HepG2 (cell line): ENCODE data around the gene ABCG1. TPM values are rescaled to one million over a fixed set of nuclear protein-coding genes. Genes with fewer than 3 reads are reported as not detected.

Experiments
- ATAC-seq: fragments of 200-7000 bp; cut with Tn5 transposase; 3 replicates; pipeline ENCODE4 v1.9.1; 2020; ENCODE audit warnings: mild to moderate bottlenecking, moderate library complexity
- BruUV-seq: library from RNA; stranded (reverse); fragments of 400-500 nt; replicated peaks from 2 replicates; lab custom pipeline; 2021; lab: Mats Ljungman, UMichigan
- CTCF ChIA-PET: fragments of 300-600 bp; formaldehyde crosslinking; extraction: SDS; loops from one replicate; lab custom pipeline; 2021; ENCODE audit warnings: low total read pairs, inconsistent platforms, low intra/inter-chr PET ratio; lab: Yijun Ruan, JAX
- POLR2A ChIA-PET: fragments of 350-600 bp; sonication (Branson Sonifier 250); formaldehyde crosslinking; loops from one replicate; lab custom pipeline; 2020; ENCODE audit warnings: antibody characterized with exemption, inconsistent platforms; lab: Yijun Ruan, JAX
- DNase-seq: peaks from one replicate; pipeline ENCODE4 v3.0.0-alpha.2; 2015; ENCODE audit warnings: low spot score
- FAIRE-seq: peaks from 3 replicates; lab custom pipeline; 2011; peaks lifted over from hg19 to GRCh38; lab: Jason Lieb, UNC
- H2AFZ ChIP-seq: one replicate; pipeline ENCODE4 v1.6.1; 2011; ENCODE audit warnings: low read length, inconsistent platforms
- H3K27ac ChIP-seq: fragments of 300-600 bp; 3 replicates; pipeline ENCODE4 v1.8.0; 2011; ENCODE audit warnings: mixed run types, mild to moderate bottlenecking, mixed read lengths, low read length, inconsistent platforms; ENCODE audit not compliant: insufficient read depth; ENCODE audit errors: extremely low read length
- H3K27me3 ChIP-seq, 2 experiments: fragments of 200-600 bp in 1 of 2; 2 replicates in 1 of 2; 3 replicates in 1 of 2; pipeline versions ENCODE4 v1.6.0 to v1.8.0; 2011; ENCODE audit warnings: low read length in 2 of 2, mild to moderate bottlenecking in 2 of 2, moderate library complexity in 2 of 2, inconsistent platforms in 1 of 2; ENCODE audit not compliant: insufficient read depth in 2 of 2, control insufficient read depth in 1 of 2
- H3K36me3 ChIP-seq, 2 experiments: fragments of 200-600 bp in 1 of 2; replicated peaks in 1 of 2; 2 replicates in 1 of 2; 3 replicates in 1 of 2; pipeline versions ENCODE4 v1.5.1 to v1.8.0; 2011; ENCODE audit warnings: low read length in 2 of 2, inconsistent platforms in 1 of 2; ENCODE audit not compliant: insufficient read depth in 2 of 2, control insufficient read depth in 1 of 2
- H3K4me1 ChIP-seq: 2 replicates; pipeline ENCODE4 v1.5.1; 2012; ENCODE audit warnings: low read length, inconsistent platforms; ENCODE audit not compliant: insufficient read depth
- H3K4me2 ChIP-seq: 2 replicates; pipeline ENCODE4 v1.6.0; 2011; ENCODE audit warnings: low read depth, low read length, inconsistent platforms
- H3K4me3 ChIP-seq, 3 experiments: fragments of 200-600 bp in 1 of 3; sonication (generic), shearing (Covaris generic) in 1 of 3; replicated peaks in 1 of 3; 2 replicates each; pipeline ENCODE4 v1.5.1; 2011 to 2016; ENCODE audit warnings: low read length in 3 of 3, inconsistent platforms in 2 of 3, low read depth in 2 of 3, mild to moderate bottlenecking in 2 of 3, control low read depth in 1 of 3, mixed read lengths in 1 of 3; ENCODE audit not compliant: insufficient read depth in 1 of 3
- H3K79me2 ChIP-seq: one replicate; pipeline ENCODE4 v1.6.1; 2011; ENCODE audit warnings: low read length, inconsistent platforms; ENCODE audit not compliant: insufficient read depth
- H3K9ac ChIP-seq: 2 replicates; pipeline ENCODE4 v1.6.0; 2011; ENCODE audit warnings: mild to moderate bottlenecking, low read depth, low read length, inconsistent platforms; ENCODE audit not compliant: insufficient read depth
- H3K9me3 ChIP-seq: 2 replicates; pipeline ENCODE4 v1.5.1; 2012; ENCODE audit warnings: mild to moderate bottlenecking, low read length
- H4K20me1 ChIP-seq: 2 replicates; pipeline ENCODE4 v1.6.0; 2011; ENCODE audit warnings: inconsistent platforms, mild to moderate bottlenecking, low read length, moderate library complexity; ENCODE audit not compliant: insufficient read depth
- ARID3A ChIP-seq: IDR thresholded peaks from 2 replicates; pipeline ENCODE4 v1.6.1; 2012; ENCODE audit warnings: low read depth, low read length, improper control_type of control experiment
- ATF2 ChIP-seq: sonication (generic); formaldehyde crosslinking; IDR thresholded peaks from 2 replicates; pipeline ENCODE4 v1.4.0; 2020; ENCODE audit warnings: missing genetic modification reagents
- CHD2 ChIP-seq: IDR thresholded peaks from 2 replicates; pipeline ENCODE4 v1.6.1; 2011; ENCODE audit warnings: low read depth, low read length, improper control_type of control experiment
- EED ChIP-seq: sonication (generic); formaldehyde crosslinking; IDR thresholded peaks from 2 replicates; pipeline ENCODE4 v1.5.0; 2020; ENCODE audit warnings: mild to moderate bottlenecking, missing genetic modification reagents
- EP300 ChIP-seq, 3 experiments: sonication (generic) in 1 of 3; formaldehyde crosslinking in 1 of 3; IDR thresholded peaks; 2 replicates each; pipeline versions ENCODE4 v1.5.1 to v1.6.1; 2011 to 2020; ENCODE audit warnings: low read depth in 2 of 3, low read length in 2 of 3, borderline replicate concordance in 1 of 3, improper control_type of control experiment in 1 of 3, mild to moderate bottlenecking in 1 of 3, missing genetic modification reagents in 1 of 3, moderate library complexity in 1 of 3
- ESRRA ChIP-seq: sonication (generic); formaldehyde crosslinking; IDR thresholded peaks from 2 replicates; pipeline ENCODE4 v1.5.1; 2020; ENCODE audit warnings: mild to moderate bottlenecking, low read depth, missing genetic modification reagents
- GZF1 ChIP-seq: sonication (generic); formaldehyde crosslinking; IDR thresholded peaks from 2 replicates; pipeline ENCODE4 v1.5.1; 2020; ENCODE audit warnings: mild to moderate bottlenecking, missing genetic modification reagents
- MLLT10 ChIP-seq: sonication (generic); formaldehyde crosslinking; IDR thresholded peaks from 2 replicates; pipeline ENCODE4 v1.4.0; 2020; ENCODE audit warnings: missing genetic modification reagents
- NFKBIZ ChIP-seq: IDR thresholded peaks from 2 replicates; pipeline ENCODE4 v1.6.1; 2018; ENCODE audit warnings: missing genetic modification reagents, missing compliant biosample characterization
- PRPF4 ChIP-seq: fragments of 200-400 bp; formaldehyde crosslinking; IDR thresholded peaks from 2 replicates; pipeline ENCODE4 v1.6.1; 2016; ENCODE audit warnings: low read length, low read depth; ENCODE audit not compliant: poor library complexity, severe bottlenecking
- SRF ChIP-seq: IDR thresholded peaks from 2 replicates; pipeline ENCODE4 v1.6.1; 2011; ENCODE audit warnings: mild to moderate bottlenecking, low read depth, low read length, moderate library complexity
- TP53 ChIP-seq: sonication (generic); formaldehyde crosslinking; conservative IDR thresholded peaks from 2 replicates; pipeline ENCODE4 v1.4.0; 2020; ENCODE audit warnings: missing genetic modification reagents
- TRAFD1 ChIP-seq: sonication (generic); formaldehyde crosslinking; IDR thresholded peaks from 2 replicates; pipeline ENCODE4 v1.5.1; 2020; ENCODE audit warnings: missing genetic modification reagents, mild to moderate bottlenecking, borderline replicate concordance
- ZBTB25 ChIP-seq: IDR thresholded peaks from 2 replicates; pipeline ENCODE4 v1.6.1; 2018; ENCODE audit warnings: missing genetic modification reagents
- ZNF513 ChIP-seq: sonication (generic); formaldehyde crosslinking; conservative IDR thresholded peaks from 2 replicates; pipeline ENCODE4 v1.5.0; 2020; ENCODE audit warnings: missing genetic modification reagents
- whole genome bisulfite sequencing: methylation state at CpG from one replicate; pipeline ENCODE4 v1.1.6; 2017; ENCODE audit warnings: low lambda C conversion rate; 5-methylcytosine and 5-hydroxymethylcytosine counted together
- in situ Hi-C: cut with HindIII; loops from 2 replicates; pipeline ENCODE4 v1.10.0; 2017; ENCODE audit warnings: low pct_unique_long_range_greater_than_20kb; ENCODE audit not compliant: extremely low pct_ligation_motif_present
- intact Hi-C: fragments of 100-400 bp; cut with micrococcal nuclease; formaldehyde crosslinking; loops from one replicate; pipeline ENCODE4 v1.10.0; 2022; ENCODE audit not compliant: unreplicated experiment
- polyA plus RNA-seq, 8 experiments: library from polyadenylated mRNA; depleted of rRNA in 3 of 8; stranded (reverse) in 7 of 8; unstranded in 1 of 8; fragments of >200 nt; fragmentation: Illumina TruSeq in 4 of 8; extraction: Trizol in 4 of 8; gene quantifications; 2 replicates each; pipeline versions ENCODE4 v1.2.1 to v1.2.3, GENCODE V29; 2011 to 2016; ENCODE audit warnings: low read depth in 4 of 8, missing spikeins in 1 of 8, mixed read lengths in 1 of 8; ENCODE audit not compliant: insufficient read depth in 1 of 8
- total RNA-seq, 5 experiments: library from RNA; depleted of rRNA; stranded (reverse); fragments of >200 nt; fragmentation: Illumina TruSeq; extraction: Trizol; gene quantifications; 2 replicates each; pipeline ENCODE4 v1.2.3, GENCODE V29; 2016; ENCODE audit warnings: low read depth in 1 of 5

Gene ABCG1
- total and polyA plus RNA-seq, 2 of the 13 experiments (the other 11 are each of a cell fraction or from before 2014, with no cell fraction given): 0.04 TPM; not detected in 1

- in situ Hi-C loops (no loop called here), intact Hi-C loops (no loop called here)
- no TSS peak for BruUV-seq
- Histone ChIP-seq H2AFZ (no peak overlapping the region), H3K79me2 (no peaks in the 10 kb centered on the region), H3K9ac (no peak overlapping the region), H3K27me3 (peaks cover 1 to 43% of the 10 kb centered on the region in 2 experiments; a peak in 4 of 5 replicates), H3K9me3 (no peaks in the 10 kb centered on the region), H3K4me1 (no peaks in the 10 kb centered on the region), H3K4me2 (no peak overlapping the region), H3K36me3 (no peaks in the 10 kb centered on the region), H4K20me1 (no peaks in the 10 kb centered on the region), H3K27ac (no peak overlapping the region), H3K4me3 (no peak overlapping the region)
- no peak for DNase-seq
- FAIRE-seq: no peak
- 19% methylated on average over 9 of the region's 20 CpGs for WGBS
- ChIA-PET POLR2A (no interaction called here), CTCF (no interaction called here)
- ATAC-seq: no peak
- TF ChIP-seq SRF (no peak), TP53 (no peak), NFKBIZ (no peak), ZNF513 (CRISPR knock-in tag) (no peak), PRPF4 (no peak), EED (CRISPR knock-in tag) (no peak), TRAFD1 (no peak), MLLT10 (no peak), GZF1 (CRISPR knock-in tag) (no peak), EP300 (IDR thresholded peaks at IDR 0.05; ENCODE audit: low read depth in 2 of 2, low read length in 2 of 2) (no peak), EP300 (CRISPR knock-in tag; IDR thresholded peaks at IDR 0.05; ENCODE audit: borderline replicate concordance) (no peak), ATF2 (CRISPR knock-in tag) (no peak), ARID3A (no peak), ESRRA (CRISPR knock-in tag) (no peak), CHD2 (no peak), ZBTB25 (CRISPR knock-in tag) (no peak)
Observed at GRCh38 chr21:42301371-42302075, 82.6 kb downstream of the ABCG1 start.
